ENCODE measurements around the gene GPR62.

GRCh38 chr3:51966486-51966885 is 11.3 kb downstream of the GPR62 start:
- no peak for TF ChIP-seq CTCF (IDR thresholded peaks at IDR 0.05)
- TF ChIP-seq POLR2A (IDR thresholded peaks at IDR 0.05): no peak
